Measurements from ENCODE around the gene SMOC2.

SMOC2 gene

DNA sequence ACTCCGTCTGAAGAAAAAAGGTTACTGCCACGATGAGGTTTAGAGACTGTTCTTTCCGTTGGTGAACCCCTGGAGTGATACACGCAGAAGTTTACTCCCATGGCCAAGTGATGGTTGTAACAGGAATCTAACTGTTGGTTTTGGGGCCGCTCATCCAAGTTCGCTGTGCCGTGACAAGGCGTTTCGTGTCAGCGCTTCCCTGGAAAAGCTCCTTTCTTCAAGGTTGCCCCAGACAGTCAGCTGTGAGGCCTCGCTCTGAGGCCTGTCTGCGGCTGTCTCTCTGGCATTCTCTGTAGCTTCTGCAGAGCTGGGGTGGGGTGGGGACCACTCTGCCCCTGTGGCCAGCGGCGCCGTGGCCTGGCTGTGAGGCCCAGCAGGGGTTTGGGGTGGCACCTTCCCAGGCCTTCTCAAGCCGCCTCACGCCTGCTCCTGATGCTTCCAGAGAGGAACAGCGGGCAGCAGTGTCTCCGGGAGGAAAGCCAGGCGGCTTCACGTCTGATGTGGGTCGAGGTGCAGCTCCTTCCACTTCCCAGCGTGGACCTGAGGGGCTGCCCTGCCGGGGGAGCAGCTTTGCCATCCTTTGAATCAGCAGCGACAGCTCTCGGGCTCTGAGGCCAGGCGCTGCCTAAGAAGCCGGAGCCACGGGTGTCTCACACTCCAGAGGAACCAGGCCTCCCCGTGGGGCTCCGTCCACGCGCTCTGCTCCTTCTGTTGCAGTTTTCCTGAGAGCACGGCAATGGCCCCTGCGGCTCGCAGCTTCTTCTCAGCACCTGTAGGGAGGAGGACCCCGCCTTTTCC is 76.2 kb downstream of the SMOC2 start:
- DNase-seq (ENCODE audit: low read depth, low spot score) = no peak

DNA sequence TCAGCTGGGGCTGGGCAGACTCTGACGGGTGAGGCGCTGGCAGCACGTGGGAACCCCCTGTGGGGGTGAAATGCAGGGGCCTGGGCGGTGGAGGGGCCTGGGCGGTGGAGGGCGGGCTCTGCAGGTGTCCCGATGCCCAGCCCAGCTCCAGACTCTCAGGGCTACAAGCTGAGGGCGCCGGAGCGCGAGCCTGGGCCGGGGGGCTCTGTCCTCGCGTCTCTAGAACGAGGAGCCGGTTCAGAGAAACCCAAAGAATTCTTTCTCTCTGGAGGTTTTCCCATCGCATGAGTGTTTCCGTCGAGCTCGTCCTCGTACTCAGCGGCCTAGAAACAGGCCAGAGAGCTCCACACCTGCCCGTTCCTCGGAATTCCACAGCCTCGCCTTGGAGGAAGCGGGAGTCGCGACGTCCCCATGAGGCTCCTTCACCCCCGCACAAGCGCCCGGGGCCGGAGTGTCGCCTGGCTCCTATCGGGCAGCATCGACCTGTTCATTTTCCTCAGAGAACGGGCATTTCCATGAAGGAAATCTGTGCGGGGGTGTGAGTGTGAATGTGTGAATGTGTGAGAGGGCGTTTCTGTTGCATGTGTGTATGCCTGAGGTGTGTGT is 76.9 kb downstream of the SMOC2 start:
- DNase-seq (ENCODE audit: low read depth, low spot score) = no peak

DNA sequence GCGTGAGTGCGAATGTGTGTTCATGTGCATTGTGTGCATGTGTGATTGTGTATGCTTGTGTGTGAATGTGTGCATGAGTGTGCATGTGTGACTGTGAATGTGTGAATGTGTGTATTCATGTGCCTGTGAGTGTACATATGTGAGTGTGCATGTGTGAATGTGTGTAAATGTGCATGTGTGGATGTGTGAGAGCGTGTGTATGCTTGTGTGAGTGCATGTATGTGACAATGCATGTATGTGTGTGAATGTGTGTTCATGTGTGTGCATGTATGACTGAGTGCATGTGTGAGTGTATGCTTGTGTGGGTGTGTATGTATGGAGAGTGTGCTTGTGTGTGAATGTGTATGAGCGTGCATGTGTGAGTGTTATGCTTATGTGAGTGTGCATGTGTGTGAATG is 77.4 kb downstream of the SMOC2 start:
- no peak for DNase-seq (ENCODE audit: low read depth, low spot score)

DNA sequence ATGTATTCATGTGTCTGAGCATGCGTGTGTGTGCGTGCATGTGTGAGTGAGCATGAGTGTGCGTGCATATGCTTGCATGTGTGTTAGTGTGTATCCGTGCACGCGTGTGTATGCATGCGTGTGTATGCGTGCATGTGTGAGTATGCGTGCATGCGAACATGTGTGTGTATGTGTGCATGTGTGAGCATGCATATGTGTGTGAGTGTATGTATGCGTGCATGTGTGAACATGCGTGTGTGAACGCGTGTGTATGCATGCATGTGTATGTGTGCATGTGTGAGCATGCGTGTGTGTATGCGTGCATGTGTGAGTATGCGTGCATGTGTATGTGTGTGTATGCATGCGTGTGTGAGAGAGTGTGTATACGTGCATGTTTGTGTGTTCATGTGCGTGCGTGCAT is 77.9 kb downstream of the SMOC2 start:
- DNase-seq (ENCODE audit: low read depth, low spot score) = no peak

DNA sequence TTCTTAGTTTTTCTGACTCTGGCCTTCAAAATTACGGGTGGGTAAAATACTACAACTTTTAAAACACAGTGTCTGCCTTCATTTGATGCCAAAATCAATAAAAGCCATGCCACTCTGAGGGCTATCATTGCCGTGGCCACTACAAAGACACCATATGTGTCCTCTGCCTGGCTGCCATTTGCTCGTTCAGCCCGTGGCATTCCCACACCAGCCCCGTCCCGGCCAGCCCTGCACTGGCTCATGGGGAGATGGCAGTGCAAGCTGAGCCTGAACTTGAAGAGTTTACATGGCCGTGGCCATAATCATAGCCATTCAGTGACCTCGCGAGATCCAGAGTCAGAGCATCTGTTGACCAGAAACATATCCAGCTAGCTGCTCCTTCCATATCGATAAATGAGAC is 79.2 kb downstream of the SMOC2 start:
- DNase-seq (ENCODE audit: low read depth, low spot score) = no peak

DNA sequence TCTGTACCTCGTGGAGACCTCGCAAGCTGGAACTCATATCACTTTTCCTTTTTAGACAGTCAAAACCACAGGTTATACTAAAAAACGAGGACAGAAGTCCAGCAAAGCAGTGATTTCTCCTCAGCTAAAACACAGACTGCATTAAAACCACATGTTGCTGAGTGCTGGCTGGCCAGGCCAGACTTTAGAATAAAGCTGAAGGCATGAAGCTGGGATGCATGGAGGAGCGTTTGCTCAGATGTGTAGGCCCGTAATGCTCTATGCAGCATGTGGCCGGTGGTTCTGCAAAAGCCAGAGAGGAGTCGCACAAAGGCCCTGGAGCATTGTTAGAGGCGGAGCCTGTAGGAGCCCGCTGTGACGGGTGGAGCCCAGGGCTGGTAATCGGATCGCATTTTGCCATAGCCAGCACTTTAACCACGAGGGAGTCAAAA is 83.6 kb downstream of the SMOC2 start:
- DNase-seq (ENCODE audit: low read depth, low spot score) = peak; percentile 85

DNA sequence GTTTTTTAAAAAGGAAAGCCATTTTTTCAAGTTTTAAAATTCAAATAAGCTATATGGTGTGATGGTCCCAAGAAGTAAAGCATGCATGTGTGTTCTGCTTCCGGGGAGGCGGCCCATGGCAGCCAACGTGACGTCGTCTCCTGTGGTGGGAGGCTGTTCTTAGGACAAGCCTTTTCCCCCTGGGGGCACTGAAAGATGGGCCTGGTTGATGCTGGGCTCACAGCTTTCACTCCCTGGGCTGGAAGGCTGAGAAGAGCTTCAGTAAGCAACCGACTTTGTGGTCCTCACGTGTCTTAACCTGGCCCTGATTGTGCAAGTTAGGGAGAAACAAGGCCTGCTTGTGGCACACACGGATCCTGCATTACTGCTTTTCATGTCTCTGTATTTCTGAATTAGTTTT is 84.1 kb downstream of the SMOC2 start:
- DNase-seq (ENCODE audit: low read depth, low spot score) = peak; percentile 65

DNA sequence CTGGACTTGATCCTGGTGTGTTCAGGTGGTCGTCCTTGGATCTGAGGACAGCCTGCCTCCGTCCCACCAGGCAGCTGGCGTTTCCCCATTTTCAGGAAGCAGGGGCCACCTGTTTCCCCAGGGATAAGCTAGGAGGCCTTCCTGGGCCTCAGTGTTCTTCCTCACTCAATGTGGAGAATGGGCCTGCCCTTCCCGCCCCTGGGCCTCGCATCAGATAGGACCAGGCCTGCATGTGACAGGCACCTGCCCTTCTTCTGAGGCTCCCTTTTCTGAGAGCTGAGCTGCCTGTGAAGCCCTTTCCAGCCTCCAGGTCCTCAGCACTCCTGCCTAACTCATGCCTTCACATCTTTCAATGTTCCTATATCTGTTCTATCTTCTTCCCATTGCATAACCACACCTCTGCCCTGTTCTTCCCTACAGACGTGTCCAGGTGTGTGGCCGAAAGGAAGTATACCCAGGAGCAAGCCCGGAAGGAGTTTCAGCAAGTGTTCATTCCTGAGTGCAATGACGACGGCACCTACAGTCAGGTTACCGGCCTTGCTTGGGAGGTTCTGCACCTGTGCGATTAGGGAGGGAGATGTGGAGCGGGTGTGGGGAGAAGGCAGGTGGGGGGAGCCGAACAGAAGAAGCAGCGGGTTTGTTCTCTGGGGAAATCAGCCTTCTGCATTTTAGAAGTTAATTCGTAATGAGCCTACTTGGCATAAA is 85.1 kb downstream of the SMOC2 start:
- DNase-seq (ENCODE audit: low read depth, low spot score) = no peak

DNA sequence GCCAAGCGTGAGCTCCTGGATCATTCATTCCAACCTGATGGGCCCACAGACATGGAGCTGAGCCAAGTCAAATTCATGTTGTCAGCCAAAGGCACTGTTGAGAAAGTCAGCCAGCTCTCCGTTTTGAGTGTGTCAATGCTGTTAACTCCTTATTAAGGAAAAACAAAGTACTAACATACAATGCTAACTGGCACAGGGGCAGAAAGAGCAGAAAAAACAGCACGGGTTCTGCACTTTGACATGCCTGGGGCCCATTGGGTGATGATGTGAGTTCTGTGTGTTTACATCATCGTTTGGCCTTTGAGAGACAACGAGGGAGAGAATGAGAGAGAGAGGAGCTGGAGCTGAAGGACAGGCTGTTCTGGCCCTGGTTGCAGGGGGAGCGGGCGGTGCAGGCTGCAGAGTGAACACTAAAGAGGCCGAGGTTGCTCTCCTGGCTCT is 85.9 kb downstream of the SMOC2 start:
- DNase-seq (ENCODE audit: low read depth, low spot score) = no peak

DNA sequence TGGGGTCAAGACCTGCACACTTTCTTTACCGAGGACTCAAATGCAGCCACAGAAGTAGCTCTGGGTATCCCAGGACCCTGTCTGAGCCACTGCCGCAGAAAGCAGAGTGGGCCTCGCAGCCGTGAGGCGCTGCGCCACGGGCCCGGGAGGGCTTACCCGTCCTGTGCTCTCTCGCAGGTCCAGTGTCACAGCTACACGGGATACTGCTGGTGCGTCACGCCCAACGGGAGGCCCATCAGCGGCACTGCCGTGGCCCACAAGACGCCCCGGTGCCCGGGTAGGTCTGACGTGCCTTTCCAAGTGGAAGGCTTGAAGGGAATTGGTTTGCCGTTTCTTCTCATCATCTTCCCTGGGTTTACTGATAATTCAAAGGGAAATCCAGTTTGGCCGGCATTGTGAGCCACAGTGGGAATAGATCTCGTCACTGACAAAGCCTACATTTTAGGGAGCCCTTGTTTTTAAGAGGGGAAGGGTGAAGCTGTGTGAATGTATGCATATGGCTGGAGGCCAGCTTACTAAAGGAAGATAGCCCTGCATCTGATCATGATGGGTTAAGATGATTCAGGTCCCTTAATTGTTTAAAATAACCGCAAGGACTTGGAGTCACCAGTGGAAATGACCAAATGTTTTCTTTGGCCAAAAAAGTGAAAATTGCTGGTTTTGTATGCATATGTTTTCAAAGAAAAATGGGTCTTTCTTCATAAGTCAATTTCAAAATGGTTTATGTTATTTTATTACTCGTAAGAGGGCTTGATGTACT is 86.6 kb downstream of the SMOC2 start:
- DNase-seq (ENCODE audit: low read depth, low spot score) = no peak

DNA sequence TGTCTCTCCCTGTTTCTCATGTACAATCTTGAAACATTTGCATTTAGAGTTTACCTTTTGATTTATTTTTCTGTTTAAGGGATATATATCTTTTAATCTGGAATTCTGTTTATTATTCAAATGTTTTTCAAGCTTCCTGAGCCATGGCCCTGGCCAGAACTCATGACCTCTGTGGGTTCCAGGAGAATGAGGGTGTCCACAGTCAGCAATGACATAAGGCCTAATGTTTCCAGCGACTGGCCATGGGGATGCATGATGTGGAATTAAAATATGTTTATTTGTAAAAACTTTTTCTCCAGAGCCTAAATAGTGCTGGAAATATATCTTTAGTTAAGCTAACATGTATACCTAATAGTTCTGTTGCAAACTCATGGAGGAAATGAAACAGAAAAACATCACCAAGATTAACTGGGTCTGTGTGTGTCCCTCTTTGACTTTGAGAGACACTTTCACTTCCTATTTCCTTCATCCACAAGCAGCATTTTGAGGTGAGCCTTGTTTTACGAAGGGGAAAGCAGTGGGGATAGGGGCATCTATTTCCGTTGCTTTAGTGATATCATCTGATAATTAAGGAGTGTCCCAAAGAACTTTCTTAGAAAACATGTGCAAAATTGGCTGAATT is 87.6 kb downstream of the SMOC2 start:
- DNase-seq (ENCODE audit: low read depth, low spot score) = no peak

DNA sequence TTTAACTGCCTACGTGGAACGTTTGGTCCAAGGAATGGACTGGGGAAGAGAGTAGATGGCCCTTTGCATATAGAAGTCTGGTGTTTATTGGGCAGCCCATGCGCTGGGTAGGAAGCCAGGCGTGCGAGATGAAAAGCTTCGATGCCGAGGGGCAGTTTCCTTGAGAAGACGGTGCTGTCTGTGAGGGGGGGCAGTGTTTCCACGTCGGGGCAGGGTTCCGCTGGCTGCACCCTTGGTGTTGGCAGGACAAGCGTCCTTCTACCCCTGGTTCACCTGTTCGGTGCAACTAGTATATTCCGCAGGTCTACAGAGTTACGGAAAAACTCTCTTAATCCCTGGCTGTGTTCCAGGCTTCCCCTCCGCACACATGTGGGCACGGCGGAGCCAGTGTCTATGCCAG is 88.2 kb downstream of the SMOC2 start:
- DNase-seq (ENCODE audit: low read depth, low spot score) = no peak

DNA sequence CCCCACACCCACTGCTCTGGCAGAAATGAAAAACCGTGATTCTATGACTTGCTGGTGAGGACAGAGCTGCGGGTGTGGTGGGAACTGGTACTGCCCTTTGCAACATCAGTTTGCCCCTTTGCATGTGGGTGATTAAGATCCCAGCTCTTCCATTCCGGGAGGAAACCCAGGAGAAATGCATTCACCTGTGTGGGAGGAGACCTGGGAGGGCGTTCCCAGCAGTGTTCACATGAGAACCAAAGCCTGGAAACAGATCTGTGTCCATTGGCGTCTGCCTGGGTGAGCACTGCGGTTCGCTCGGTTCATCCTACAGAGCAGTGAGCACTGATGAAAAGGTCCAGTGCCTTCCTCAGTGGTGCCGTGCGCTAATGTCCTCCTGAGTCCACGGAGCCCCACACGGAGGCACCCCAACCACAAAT is 89.7 kb downstream of the SMOC2 start:
- no peak for DNase-seq (ENCODE audit: low read depth, low spot score)

DNA sequence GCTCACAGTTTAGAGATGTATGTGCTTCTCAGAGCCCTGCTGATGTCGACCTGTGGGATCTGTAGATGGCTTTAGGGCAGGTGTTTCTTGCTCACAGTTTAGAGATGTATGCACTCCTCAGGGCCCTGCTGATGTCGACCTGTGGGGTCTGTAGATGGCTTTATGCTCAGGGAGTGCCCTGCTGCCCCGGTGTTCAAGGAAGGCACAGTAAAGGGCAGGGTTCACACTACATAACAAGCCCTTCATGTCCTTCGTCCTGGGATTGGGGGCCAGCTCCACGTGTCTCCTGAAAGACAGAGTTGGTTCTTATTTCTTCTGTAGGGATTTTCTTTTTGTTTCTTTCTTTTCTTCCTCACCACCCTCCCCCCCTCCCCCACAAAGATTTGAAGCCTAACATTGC is 91.1 kb downstream of the SMOC2 start:
- DNase-seq (ENCODE audit: low read depth, low spot score) = no peak

DNA sequence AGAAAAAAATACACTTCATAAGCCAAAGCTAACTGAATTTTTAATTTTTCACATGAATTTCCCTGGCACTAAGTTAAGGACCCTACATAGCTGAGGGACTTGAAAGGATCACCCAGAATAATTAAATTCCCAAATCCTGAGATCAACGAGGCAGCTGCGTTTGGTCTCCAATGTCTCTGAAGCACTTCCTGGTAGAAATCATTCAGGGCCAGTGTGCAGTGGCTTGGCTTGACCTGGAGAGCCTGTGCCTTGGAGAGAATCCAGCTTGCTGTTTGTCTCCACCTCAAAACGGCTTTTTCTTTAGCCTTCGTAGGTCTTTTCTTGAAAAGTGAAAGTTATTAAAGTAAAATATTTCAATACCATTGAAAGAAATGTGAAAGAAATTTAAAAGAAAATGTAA is 92.4 kb downstream of the SMOC2 start:
- no peak for DNase-seq (ENCODE audit: low read depth, low spot score)

DNA sequence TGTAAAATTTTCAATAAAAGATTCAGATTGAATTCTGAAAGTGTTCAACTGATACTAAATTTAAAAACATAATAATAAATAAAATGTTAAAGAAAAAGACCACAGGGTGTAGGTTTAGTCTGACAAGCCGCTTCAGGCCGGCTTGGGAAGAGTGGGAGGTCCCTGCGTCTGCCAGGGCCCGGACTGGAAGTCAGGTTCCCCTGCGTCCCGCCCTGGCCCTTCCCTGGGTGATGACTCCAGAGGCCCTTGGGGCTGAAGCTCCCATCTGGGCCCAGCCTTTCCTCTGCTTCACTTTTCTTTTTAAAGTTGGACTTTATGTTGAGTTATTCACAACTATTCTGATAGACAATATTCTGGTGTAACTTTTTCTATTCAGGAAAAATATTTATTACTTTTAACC is 93.3 kb downstream of the SMOC2 start:
- no peak for DNase-seq (ENCODE audit: low read depth, low spot score)

DNA sequence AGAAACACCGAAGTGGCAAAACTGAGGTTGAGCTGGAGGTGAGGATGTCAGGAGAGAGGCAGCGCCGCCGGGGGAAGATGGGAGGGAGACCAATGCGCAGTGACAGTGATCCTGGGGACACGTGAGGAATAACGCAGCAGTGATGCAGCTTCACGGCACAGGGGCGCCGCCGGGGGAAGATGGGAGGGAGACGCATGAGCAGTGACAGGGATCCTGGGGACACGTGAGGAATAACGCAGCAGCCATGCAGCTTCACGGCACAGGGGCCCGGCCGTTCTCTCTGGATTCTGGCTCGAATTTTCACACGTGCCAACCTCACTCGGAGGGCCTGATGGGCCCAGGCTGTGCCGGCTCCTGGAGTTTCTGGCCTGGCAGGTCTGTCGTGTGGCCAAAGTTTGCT is 94.7 kb downstream of the SMOC2 start:
- DNase-seq (ENCODE audit: low read depth, low spot score) = no peak

DNA sequence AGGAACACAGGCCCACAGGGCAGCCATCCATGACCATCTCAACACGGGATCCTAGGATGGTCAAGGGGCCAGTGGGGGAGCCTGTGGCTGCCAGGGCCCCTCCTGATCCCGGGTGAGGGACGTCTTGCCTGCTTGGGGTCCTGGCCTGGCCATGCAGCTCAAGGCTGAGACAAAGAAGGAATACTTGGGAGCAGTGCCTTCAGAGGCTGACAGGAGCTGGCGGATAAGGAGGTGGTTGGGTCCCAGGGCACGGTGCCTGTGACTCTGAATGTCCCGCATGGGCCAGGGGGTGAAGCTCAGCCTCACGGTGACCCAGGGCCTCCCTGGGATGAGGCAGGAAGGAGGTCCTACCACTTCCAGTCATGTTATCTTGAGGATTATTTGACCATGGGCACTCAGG is 95.2 kb downstream of the SMOC2 start:
- DNase-seq (ENCODE audit: low read depth, low spot score) = no peak

DNA sequence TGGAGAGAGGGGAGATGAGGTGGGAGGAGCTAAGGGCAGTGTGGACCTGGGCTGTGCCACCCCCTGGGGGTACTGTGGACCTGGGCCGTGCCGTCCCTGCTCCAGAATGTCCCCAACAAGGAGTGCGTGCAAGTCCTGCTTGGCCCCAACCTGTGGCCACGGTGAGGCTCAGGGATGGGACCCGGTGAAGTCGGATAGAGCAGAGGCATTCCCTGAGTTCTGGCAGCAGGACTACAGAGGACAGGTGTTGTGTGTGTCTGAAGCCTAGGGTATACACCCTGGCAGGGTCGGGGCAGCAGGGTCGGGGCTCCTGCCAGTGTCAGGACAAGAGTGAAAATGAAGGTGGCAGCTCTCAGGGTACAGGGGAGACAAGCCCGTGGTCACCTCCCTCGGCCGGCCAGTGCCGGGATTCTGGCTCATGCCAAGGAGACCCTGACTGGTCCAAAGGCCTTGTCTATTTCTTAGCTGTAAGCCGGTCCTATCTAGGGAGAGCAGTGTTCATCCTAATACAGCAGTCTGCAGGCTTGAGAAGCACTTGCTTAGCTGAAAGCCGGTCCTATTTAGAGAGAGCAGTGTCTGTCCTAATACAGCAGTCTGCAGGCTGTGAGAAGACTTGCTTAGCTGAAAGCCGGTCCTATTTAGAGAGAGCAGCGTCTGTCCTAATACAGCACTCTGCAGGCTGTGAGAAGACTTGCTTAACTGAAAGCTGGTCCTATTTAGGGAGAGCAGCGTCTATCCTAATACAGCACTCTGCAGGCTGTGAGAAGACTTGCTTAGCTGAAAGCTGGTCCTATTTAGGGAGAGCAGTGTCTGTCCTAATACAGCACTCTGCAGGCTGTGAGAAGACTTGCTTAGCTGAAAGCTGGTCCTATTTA is 95.9 kb downstream of the SMOC2 start:
- no peak for DNase-seq (ENCODE audit: low read depth, low spot score)

DNA sequence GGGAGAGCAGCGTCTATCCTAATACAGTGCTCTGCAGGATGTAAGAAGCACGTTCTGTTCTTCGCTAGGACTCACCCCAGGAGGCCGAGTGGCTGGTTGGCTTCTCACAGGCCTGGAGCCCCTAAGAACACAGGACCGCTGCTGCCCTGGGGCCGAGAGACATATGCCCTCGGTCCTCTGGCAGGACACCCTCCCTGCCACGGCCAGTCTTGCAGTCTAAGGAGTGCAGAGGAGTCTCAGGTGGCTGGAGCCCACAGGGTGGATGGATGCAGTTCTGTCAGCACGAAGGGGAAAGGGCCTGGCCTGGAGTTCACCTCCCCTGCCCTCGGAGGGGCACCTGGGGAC is 96.5 kb downstream of the SMOC2 start:
- DNase-seq (ENCODE audit: low read depth, low spot score) = peak; percentile 27

Measured in ELF-1 (cell line).